Measurements from ENCODE around the gene NINL.

DNA sequence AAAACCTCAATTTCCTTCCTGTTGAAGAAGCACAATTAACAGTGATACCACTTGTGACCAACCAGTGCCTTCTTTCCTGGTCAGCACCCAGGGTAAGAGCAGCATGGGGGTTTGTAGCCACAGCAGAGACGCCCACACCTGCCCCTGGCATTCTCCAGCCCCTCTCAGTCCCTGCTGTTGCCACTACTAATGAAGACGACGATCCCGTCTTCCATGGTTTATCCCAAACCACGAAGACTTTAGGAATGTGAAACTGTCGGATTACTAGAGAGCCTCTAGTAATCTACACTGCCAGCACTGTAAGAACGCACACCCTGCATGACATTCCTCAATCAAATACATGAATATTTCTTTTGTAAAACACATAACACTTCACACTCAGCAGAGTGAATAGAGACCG lies 117.9 kb downstream of the NINL start:
- TF ChIP-seq, protein P1, sequence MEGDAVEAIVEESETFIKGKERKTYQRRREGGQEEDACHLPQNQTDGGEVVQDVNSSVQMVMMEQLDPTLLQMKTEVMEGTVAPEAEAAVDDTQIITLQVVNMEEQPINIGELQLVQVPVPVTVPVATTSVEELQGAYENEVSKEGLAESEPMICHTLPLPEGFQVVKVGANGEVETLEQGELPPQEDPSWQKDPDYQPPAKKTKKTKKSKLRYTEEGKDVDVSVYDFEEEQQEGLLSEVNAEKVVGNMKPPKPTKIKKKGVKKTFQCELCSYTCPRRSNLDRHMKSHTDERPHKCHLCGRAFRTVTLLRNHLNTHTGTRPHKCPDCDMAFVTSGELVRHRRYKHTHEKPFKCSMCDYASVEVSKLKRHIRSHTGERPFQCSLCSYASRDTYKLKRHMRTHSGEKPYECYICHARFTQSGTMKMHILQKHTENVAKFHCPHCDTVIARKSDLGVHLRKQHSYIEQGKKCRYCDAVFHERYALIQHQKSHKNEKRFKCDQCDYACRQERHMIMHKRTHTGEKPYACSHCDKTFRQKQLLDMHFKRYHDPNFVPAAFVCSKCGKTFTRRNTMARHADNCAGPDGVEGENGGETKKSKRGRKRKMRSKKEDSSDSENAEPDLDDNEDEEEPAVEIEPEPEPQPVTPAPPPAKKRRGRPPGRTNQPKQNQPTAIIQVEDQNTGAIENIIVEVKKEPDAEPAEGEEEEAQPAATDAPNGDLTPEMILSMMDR (IDR thresholded peaks at IDR 0.05) = no peak
- no peak for TF ChIP-seq POLR2A (IDR thresholded peaks at IDR 0.05)
- no peak for TF ChIP-seq POLR2AphosphoS5 (IDR thresholded peaks at IDR 0.05)
